Embryonic facial prominence (tissue), 1 donor: ENCODE data around the gene EVL.

Experiments
- DNase-seq: peaks from one replicate; pipeline ENCODE4 v3.0.0-alpha.2; 2016; ENCODE audit errors: extremely low spot score

EVL gene

GRCh38 chr14:100129161-100129589, 64.0 kb downstream of the EVL start:
- no peak for DNase-seq

- DNase-seq: no peak
Measured at GRCh38 chr14:100130521-100130920, 65.3 kb downstream of the EVL start.

GRCh38 chr14:100131181-100131580, 66.0 kb downstream of the EVL start:
- no peak for DNase-seq

GRCh38 chr14:100132161-100132902, 67.1 kb downstream of the EVL start:
- no peak for DNase-seq

GRCh38 chr14:100132903-100133510, 67.8 kb downstream of the EVL start:
- peak; percentile 26 for DNase-seq

- DNase-seq: no peak
Measured at GRCh38 chr14:100134586-100134985, 69.4 kb downstream of the EVL start.

- DNase-seq: no peak
Measured at GRCh38 chr14:100135073-100135472, 69.9 kb downstream of the EVL start.

GRCh38 chr14:100135784-100136183, 70.6 kb downstream of the EVL start:
- no peak for DNase-seq

GRCh38 chr14:100137173-100137572, 72.0 kb downstream of the EVL start:
- no peak for DNase-seq

- no peak for DNase-seq
Measured at GRCh38 chr14:100138082-100138787, 73.0 kb downstream of the EVL start.

- no peak for DNase-seq
Measured at GRCh38 chr14:100138955-100139354, 73.7 kb downstream of the EVL start.

- no peak for DNase-seq
Measured at GRCh38 chr14:100140452-100141078, 75.3 kb downstream of the EVL start.

GRCh38 chr14:100141098-100141497, 75.9 kb downstream of the EVL start:
- DNase-seq: no peak

- DNase-seq: no peak
Measured at GRCh38 chr14:100142073-100143040, 77.1 kb downstream of the EVL start.

GRCh38 chr14:100143523-100143922, 78.3 kb downstream of the EVL start:
- DNase-seq: no peak

GRCh38 chr14:100143934-100144333, 78.7 kb downstream of the EVL start:
- no peak for DNase-seq

- no peak for DNase-seq
Measured at GRCh38 chr14:100144645-100144995, 79.4 kb downstream of the EVL start.

- DNase-seq: no peak
Measured at GRCh38 chr14:100144996-100145646, 79.9 kb downstream of the EVL start.

GRCh38 chr14:100145682-100146464, 80.7 kb downstream of the EVL start:
- DNase-seq: no peak

- DNase-seq: no peak
Measured at GRCh38 chr14:100146531-100147091, 81.4 kb downstream of the EVL start.
